K562 (cell line): ENCODE data around the gene TFB2M. TPM values are rescaled to one million over a fixed set of nuclear protein-coding genes. Genes with fewer than 3 reads are reported as not detected.

Experiments used
- ASH1L ChIP-seq: fragments of 450-650 bp; IDR thresholded peaks from 2 replicates; pipeline ENCODE4 v1.6.1; 2018; ENCODE audit warnings: borderline replicate concordance, mild to moderate bottlenecking, low read depth; ENCODE audit not compliant: partially characterized antibody
- BRCA1 ChIP-seq, 2 experiments: fragments of 450-650 bp in 1 of 2; sonication (generic) in 1 of 2; formaldehyde crosslinking in 1 of 2; IDR thresholded peaks; 2 replicates each; pipeline versions ENCODE4 v1.5.0 to v1.6.1; 2017 to 2020; ENCODE audit warnings: mild to moderate bottlenecking in 1 of 2, missing genetic modification reagents in 1 of 2
- CREM ChIP-seq: IDR thresholded peaks from 2 replicates; pipeline ENCODE4 v1.6.1; 2014; ENCODE audit warnings: antibody characterized with exemption, low read depth
- HCFC1 ChIP-seq: IDR thresholded peaks from 2 replicates; pipeline ENCODE4 v1.6.1; 2012; ENCODE audit warnings: low read depth, low read length, improper control_type of control experiment
- KLF16 ChIP-seq: IDR thresholded peaks from 2 replicates; pipeline ENCODE4 v1.6.1; 2016; ENCODE audit warnings: antibody characterized with exemption
- MTA1 ChIP-seq: fragments of 450-650 bp; IDR thresholded peaks from 2 replicates; pipeline ENCODE4 v1.6.1; 2017; ENCODE audit warnings: borderline replicate concordance
- MYBL2 ChIP-seq, 2 experiments: fragments of 450-650 bp in 1 of 2; sonication (generic) in 1 of 2; formaldehyde crosslinking in 1 of 2; IDR thresholded peaks; 2 replicates each; pipeline versions ENCODE4 v1.6.1 to v1.8.1; 2017 to 2022; ENCODE audit warnings: borderline replicate concordance in 1 of 2, inconsistent platforms in 1 of 2, low read depth in 1 of 2, mild to moderate bottlenecking in 1 of 2, missing genetic modification reagents in 1 of 2, moderate library complexity in 1 of 2
- NEUROD1 ChIP-seq: fragments of 150-350 bp; IDR thresholded peaks from 2 replicates; pipeline ENCODE4 v1.6.1; 2014; ENCODE audit warnings: borderline replicate concordance, low read length, low read depth; ENCODE audit not compliant: partially characterized antibody
- NFRKB ChIP-seq: fragments of 450-650 bp; IDR thresholded peaks from 2 replicates; pipeline ENCODE4 v1.6.1; 2016; ENCODE audit warnings: low read depth
- PPARD ChIP-seq: fragments of 250-450 bp; sonication (Bioruptor Pico); IDR thresholded peaks from 2 replicates; pipeline ENCODE4 v1.8.0; 2022; ENCODE audit warnings: inconsistent platforms, mild to moderate bottlenecking, moderate library complexity
- PURB ChIP-seq: sonication (generic); formaldehyde crosslinking; IDR thresholded peaks from 2 replicates; pipeline ENCODE4 v1.9.0; 2021; ENCODE audit warnings: low read depth, mild to moderate bottlenecking, missing genetic modification reagents
- RBM17 ChIP-seq: fragments of 200-400 bp; formaldehyde crosslinking; IDR thresholded peaks from 2 replicates; pipeline ENCODE4 v1.6.1; 2017; ENCODE audit warnings: low read depth, mild to moderate bottlenecking, low read length, borderline replicate concordance
- RBM22 ChIP-seq: fragments of 200-400 bp; formaldehyde crosslinking; IDR thresholded peaks from 2 replicates; pipeline ENCODE4 v1.6.1; 2018; ENCODE audit warnings: low read length, low read depth; ENCODE audit not compliant: poor library complexity, severe bottlenecking
- RHOXF2B ChIP-seq: fragments of 250-450 bp; sonication (Bioruptor Pico); conservative IDR thresholded peaks from 2 replicates; pipeline ENCODE4 v1.5.1; 2021
- SMAD2 ChIP-seq: fragments of 150-350 bp; IDR thresholded peaks from 2 replicates; pipeline ENCODE4 v1.6.1; 2014; ENCODE audit warnings: low read depth, mild to moderate bottlenecking, low read length
- TEAD4 ChIP-seq, 2 experiments: sonication (generic) in 1 of 2; formaldehyde crosslinking in 1 of 2; IDR thresholded peaks; 2 replicates each; pipeline versions ENCODE4 v1.6.1 to v1.8.0; 2012 to 2022; ENCODE audit warnings: borderline replicate concordance in 1 of 2, inconsistent platforms in 1 of 2, low read length in 1 of 2, mild to moderate bottlenecking in 1 of 2, missing genetic modification reagents in 1 of 2
- XRCC5 ChIP-seq: fragments of 200-400 bp; formaldehyde crosslinking; IDR thresholded peaks from 2 replicates; pipeline ENCODE4 v1.6.1; 2017; ENCODE audit warnings: low read depth, mild to moderate bottlenecking, low read length
- ZNF174 ChIP-seq: fragments of 250-450 bp; sonication (Bioruptor Pico); IDR thresholded peaks from 2 replicates; pipeline ENCODE4 v1.4.0; 2020; ENCODE audit warnings: mild to moderate bottlenecking
- ZNF436 ChIP-seq: fragments of 250-450, 450-650 bp; sonication (Bioruptor Pico); formaldehyde crosslinking; IDR thresholded peaks from 2 replicates; pipeline ENCODE4 v1.7.0; 2020; ENCODE audit warnings: mild to moderate bottlenecking
- ZNF695 ChIP-seq: fragments of 450-650 bp; formaldehyde crosslinking; IDR thresholded peaks from 2 replicates; pipeline ENCODE4 v1.4.0; 2020; ENCODE audit warnings: mild to moderate bottlenecking, moderate library complexity
- polyA plus RNA-seq, 8 experiments: library from polyadenylated mRNA; depleted of rRNA in 4 of 8; stranded (reverse) in 5 of 8; unstranded in 3 of 8; fragments of >200 nt; fragmentation: Nextera tagmentation in 2 of 8; fragmentation: Illumina TruSeq in 1 of 8; extraction: Ambion mirVana in 2 of 8; extraction: Trizol in 1 of 8; gene quantifications; 2 replicates each; pipeline versions ENCODE4 v1.2.1 to v1.2.3, GENCODE V29; 2011 to 2014; ENCODE audit warnings: inconsistent platforms in 1 of 8, missing spikeins in 1 of 8
- total RNA-seq, 7 experiments: library from RNA; depleted of rRNA in 6 of 7; stranded (reverse); fragments of >200 nt in 6 of 7; fragmentation: Illumina TruSeq in 2 of 7; extraction: Trizol in 2 of 7; gene quantifications; 2 replicates each; pipeline versions ENCODE4 v1.2.1 to v1.2.3, GENCODE V29; 2011 to 2021; ENCODE audit warnings: low replicate concordance in 1 of 7
- TF ChIP-seq, protein P1 (sequence below): fragments of 150-350 bp; conservative IDR thresholded peaks from 2 replicates; pipeline ENCODE4 v1.6.1; 2014; ENCODE audit warnings: low read length
- TF ChIP-seq, protein P2 (sequence below), 2 experiments: fragments of 450-650 bp; conservative IDR thresholded peaks; 2 replicates each; pipeline ENCODE4 v1.6.1; 2017; ENCODE audit warnings: mild to moderate bottlenecking in 2 of 2, moderate library complexity in 2 of 2
- TF ChIP-seq, protein P3 (sequence below): fragments of 250-450 bp; sonication (Bioruptor Pico); IDR thresholded peaks from 2 replicates; pipeline ENCODE4 v1.8.0; 2022; ENCODE audit warnings: inconsistent platforms, mild to moderate bottlenecking, moderate library complexity, borderline replicate concordance

The TFB2M gene
- total and polyA plus RNA-seq, 9 of the 15 experiments (the other 6 are each of a cell fraction or from before 2014, with no cell fraction given): 55.1 to 162 (median 70.6) TPM

DNA sequence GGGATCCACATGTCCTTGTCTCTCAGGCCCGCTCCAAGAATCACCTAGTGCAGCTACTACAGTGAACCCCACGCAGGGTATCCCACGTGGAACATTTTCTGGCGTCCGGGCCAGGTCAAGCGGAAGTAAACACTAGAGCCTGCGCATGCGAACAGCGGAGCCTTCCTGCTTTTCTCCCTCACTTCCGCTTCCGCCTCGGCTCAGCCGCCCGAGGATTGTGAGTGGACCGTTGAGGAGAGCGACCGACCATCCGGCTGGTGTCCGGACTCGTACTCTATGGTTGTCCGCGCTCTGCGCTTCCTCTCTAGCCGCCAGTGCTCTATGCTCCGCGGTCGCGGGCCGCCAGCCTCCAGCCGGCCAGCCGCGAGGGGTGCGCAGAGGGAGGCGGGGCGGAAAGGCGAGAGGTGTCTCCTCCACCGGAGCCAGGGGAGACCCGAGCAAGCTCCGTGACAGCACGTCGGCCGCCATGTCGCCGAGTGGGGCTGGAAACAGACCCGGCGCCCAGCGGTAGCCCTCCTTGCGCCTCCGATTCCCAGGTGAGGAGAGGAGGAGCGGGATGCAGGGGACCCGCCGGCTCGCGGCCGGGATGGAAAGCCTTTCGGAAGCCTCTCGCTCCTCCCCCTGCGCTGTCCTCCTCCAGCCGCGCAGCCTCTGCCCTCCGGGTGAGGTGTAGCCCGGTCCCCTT is at the start of gene TFB2M, which contains the start of gene CNST (continued):
- TF ChIP-seq, protein P1, sequence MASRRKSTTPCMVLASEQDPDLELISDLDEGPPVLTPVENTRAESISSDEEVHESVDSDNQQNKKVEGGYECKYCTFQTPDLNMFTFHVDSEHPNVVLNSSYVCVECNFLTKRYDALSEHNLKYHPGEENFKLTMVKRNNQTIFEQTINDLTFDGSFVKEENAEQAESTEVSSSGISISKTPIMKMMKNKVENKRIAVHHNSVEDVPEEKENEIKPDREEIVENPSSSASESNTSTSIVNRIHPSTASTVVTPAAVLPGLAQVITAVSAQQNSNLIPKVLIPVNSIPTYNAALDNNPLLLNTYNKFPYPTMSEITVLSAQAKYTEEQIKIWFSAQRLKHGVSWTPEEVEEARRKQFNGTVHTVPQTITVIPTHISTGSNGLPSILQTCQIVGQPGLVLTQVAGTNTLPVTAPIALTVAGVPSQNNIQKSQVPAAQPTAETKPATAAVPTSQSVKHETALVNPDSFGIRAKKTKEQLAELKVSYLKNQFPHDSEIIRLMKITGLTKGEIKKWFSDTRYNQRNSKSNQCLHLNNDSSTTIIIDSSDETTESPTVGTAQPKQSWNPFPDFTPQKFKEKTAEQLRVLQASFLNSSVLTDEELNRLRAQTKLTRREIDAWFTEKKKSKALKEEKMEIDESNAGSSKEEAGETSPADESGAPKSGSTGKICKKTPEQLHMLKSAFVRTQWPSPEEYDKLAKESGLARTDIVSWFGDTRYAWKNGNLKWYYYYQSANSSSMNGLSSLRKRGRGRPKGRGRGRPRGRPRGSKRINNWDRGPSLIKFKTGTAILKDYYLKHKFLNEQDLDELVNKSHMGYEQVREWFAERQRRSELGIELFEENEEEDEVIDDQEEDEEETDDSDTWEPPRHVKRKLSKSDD: no peak
- TF ChIP-seq MTA1: no peak
- TF ChIP-seq ZNF695: no peak
- no peak; the same call in 1 of the 2 replicates for TF ChIP-seq TEAD4 (IDR thresholded peaks at IDR 0.05; ENCODE audit: low read length)
- TF ChIP-seq TEAD4 (CRISPR knock-in tag; IDR thresholded peaks at IDR 0.05; ENCODE audit: borderline replicate concordance): no peak
- TF ChIP-seq RBM17: no peak
- TF ChIP-seq ZNF436 (CRISPR knock-in tag): no peak
- no peak for TF ChIP-seq MYBL2 (IDR thresholded peaks at IDR 0.05; ENCODE audit: low read depth)
- no peak for TF ChIP-seq MYBL2 (CRISPR knock-in tag; IDR thresholded peaks at IDR 0.05; ENCODE audit: borderline replicate concordance)
- TF ChIP-seq RHOXF2B (CRISPR knock-in tag): no peak
- TF ChIP-seq SMAD2: no peak
- TF ChIP-seq XRCC5: peak; percentile 55; the same call in 1 of the 2 replicates
- TF ChIP-seq BRCA1 (IDR thresholded peaks at IDR 0.05): no peak
- TF ChIP-seq BRCA1 (CRISPR knock-in tag; IDR thresholded peaks at IDR 0.05): no peak
- no peak for TF ChIP-seq RBM22
- TF ChIP-seq PURB (CRISPR knock-in tag): no peak
- TF ChIP-seq ZNF174 (CRISPR knock-in tag): no peak
- TF ChIP-seq KLF16: no peak
- TF ChIP-seq HCFC1: peak; percentile 80
- no peak for TF ChIP-seq NEUROD1
- TF ChIP-seq NFRKB: peak; percentile 79; the same call in 1 of the 2 replicates
- TF ChIP-seq, protein P2, sequence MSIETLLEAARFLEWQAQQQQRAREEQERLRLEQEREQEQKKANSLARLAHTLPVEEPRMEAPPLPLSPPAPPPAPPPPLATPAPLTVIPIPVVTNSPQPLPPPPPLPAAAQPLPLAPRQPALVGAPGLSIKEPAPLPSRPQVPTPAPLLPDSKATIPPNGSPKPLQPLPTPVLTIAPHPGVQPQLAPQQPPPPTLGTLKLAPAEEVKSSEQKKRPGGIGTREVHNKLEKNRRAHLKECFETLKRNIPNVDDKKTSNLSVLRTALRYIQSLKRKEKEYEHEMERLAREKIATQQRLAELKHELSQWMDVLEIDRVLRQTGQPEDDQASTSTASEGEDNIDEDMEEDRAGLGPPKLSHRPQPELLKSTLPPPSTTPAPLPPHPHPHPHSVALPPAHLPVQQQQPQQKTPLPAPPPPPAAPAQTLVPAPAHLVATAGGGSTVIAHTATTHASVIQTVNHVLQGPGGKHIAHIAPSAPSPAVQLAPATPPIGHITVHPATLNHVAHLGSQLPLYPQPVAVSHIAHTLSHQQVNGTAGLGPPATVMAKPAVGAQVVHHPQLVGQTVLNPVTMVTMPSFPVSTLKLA (conservative IDR thresholded peaks at IDR 0.05): peak; percentile 100
- no peak for TF ChIP-seq PPARD
- TF ChIP-seq, protein P3, sequence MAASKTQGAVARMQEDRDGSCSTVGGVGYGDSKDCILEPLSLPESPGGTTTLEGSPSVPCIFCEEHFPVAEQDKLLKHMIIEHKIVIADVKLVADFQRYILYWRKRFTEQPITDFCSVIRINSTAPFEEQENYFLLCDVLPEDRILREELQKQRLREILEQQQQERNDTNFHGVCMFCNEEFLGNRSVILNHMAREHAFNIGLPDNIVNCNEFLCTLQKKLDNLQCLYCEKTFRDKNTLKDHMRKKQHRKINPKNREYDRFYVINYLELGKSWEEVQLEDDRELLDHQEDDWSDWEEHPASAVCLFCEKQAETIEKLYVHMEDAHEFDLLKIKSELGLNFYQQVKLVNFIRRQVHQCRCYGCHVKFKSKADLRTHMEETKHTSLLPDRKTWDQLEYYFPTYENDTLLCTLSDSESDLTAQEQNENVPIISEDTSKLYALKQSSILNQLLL (CRISPR knock-in tag): no peak
- TF ChIP-seq CREM: peak; percentile 82
- TF ChIP-seq ASH1L: peak; percentile 65
